Measurements from ENCODE around the gene IL27RA.

DNA sequence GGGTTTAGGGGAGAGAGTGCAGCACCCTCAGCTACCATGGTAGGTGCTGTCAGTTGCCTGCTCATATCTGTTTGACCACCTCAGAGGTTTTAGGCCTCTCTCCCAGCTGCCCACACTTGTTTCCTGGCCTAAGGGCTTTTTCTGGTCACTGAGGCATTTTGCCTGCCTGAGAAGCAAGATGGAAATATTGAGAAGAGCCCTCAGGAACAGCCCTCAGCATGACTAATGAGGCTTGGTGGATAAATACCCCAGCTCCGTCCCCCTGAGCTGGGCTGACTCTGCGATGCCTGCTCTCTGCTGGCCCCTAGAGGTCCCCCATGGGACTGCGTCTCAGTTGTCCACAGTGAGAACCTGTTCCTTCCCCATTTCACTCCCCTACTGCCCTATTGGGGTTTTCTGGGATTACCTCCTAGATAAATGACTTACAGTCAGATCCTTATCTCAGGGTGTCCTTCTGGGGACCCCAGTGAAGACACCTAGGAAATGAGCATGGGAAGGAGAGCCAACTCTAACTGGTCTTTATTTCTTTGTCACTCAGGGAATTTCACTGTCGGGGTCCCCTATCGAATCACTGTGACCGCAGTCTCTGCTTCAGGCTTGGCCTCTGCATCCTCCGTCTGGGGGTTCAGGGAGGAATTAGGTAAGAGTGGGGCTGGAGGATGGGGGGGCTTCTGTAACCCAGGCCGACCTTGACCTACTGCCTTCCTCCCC lies 17.0 kb downstream of the IL27RA start:
- TF ChIP-seq GATA2 (IDR thresholded peaks at IDR 0.05; ENCODE audit: low read depth, low read length) (no peak), GATA3 (IDR thresholded peaks at IDR 0.05; ENCODE audit: low read depth, low read length) (no peak)
